ENCODE results near the gene ZNF268.

The ZNF268 gene

DNA sequence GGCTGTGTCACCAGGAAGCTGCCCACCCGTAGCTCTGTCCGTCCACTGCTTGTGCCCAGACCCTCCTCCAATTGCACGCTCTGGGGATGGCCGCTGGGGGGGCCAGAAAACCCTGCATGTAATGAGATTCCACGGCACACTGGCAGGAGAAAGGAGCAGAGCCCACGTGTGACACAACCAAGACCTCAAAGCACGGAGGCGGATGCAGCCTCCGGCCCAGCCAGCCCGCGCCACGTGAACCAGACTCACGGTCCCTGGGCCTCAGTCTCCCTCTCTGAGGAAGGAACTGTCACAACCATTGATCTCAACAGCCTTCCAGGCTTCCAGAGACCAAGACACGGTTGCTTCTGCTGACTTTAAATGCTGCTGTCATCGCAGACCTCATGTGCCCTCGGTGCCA, 39.9 kb downstream of the ZNF268 start:
- H3K36me3 Mint-ChIP-seq (ENCODE audit: low read depth), result peaks cover 8% of the 10 kb centered on the region
- no peaks in the 10 kb centered on the region for H3K27me3 Mint-ChIP-seq (ENCODE audit: low read depth, poor library complexity)
- no peak overlapping the region for H3K4me3 Mint-ChIP-seq
- no peak for DNase-seq
- no peak overlapping the region for H3K27ac Mint-ChIP-seq
- peaks cover 91% of the 10 kb centered on the region for H3K9me3 Mint-ChIP-seq
- H3K4me1 Mint-ChIP-seq, result no peaks in the 10 kb centered on the region
- no peak for TF ChIP-seq CTCF (IDR thresholded peaks at IDR 0.05)

DNA sequence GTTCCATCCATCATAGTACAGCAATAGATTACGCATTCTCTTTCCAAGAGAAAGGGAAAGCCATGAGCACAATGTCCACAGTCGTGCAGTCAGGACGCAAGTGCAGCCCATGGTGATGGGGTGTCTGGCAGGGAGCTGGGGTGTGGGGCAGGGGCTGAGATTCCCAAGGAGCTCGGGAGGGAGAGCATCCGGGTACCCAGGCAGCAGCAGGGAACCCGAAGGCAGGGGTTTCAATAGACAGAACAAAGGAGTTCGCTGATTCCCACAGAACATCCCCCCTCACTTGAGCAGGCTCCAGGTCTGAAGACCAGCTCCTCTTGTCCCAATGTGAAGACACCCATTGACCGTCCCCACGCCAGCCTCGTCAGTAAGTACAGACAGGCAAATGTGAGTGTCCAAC, 40.9 kb downstream of the ZNF268 start:
- TF ChIP-seq CTCF (IDR thresholded peaks at IDR 0.05), result no peak
- Mint-ChIP-seq H3K4me3 (no peak overlapping the region), H3K36me3 (ENCODE audit: low read depth) (peaks cover 8% of the 10 kb centered on the region), H3K4me1 (no peaks in the 10 kb centered on the region), H3K9me3 (peaks cover 94% of the 10 kb centered on the region), H3K27ac (no peak overlapping the region), H3K27me3 (ENCODE audit: low read depth, poor library complexity) (no peaks in the 10 kb centered on the region)
- no peak for DNase-seq

GRCh38 chr12:133225527-133225926, 44.2 kb downstream of the ZNF268 start:
- H3K27ac Mint-ChIP-seq, result no peak overlapping the region
- peaks cover 2% of the 10 kb centered on the region for H3K27me3 Mint-ChIP-seq (ENCODE audit: low read depth, poor library complexity)
- H3K4me3 Mint-ChIP-seq, result no peak overlapping the region
- TF ChIP-seq CTCF (IDR thresholded peaks at IDR 0.05), result no peak
- H3K9me3 Mint-ChIP-seq, result peaks cover 92% of the 10 kb centered on the region
- no peaks in the 10 kb centered on the region for H3K36me3 Mint-ChIP-seq (ENCODE audit: low read depth)
- no peak for DNase-seq
- no peaks in the 10 kb centered on the region for H3K4me1 Mint-ChIP-seq

- Mint-ChIP-seq H3K9me3 (peaks cover 93% of the 10 kb centered on the region), H3K4me3 (no peak overlapping the region), H3K27ac (no peak overlapping the region)
Observed at GRCh38 chr12:133226690-133227089, 45.4 kb downstream of the ZNF268 start.

GRCh38 chr12:133227281-133227852, 46.1 kb downstream of the ZNF268 start:
- Mint-ChIP-seq H3K27ac (no peak overlapping the region), H3K4me1 (no peaks in the 10 kb centered on the region), H3K4me3 (no peak overlapping the region), H3K27me3 (ENCODE audit: low read depth, poor library complexity) (peaks cover 2% of the 10 kb centered on the region), H3K36me3 (ENCODE audit: low read depth) (no peaks in the 10 kb centered on the region), H3K9me3 (peaks cover 93% of the 10 kb centered on the region)
- no peak for DNase-seq
- TF ChIP-seq CTCF (IDR thresholded peaks at IDR 0.05), result no peak

More at GRCh38 chr12:133226690-133227089, 45.4 kb downstream of the ZNF268 start:
- Mint-ChIP-seq H3K4me1 (no peaks in the 10 kb centered on the region), H3K27me3 (ENCODE audit: low read depth, poor library complexity) (peaks cover 2% of the 10 kb centered on the region), H3K36me3 (ENCODE audit: low read depth) (no peaks in the 10 kb centered on the region)
- no peak for TF ChIP-seq CTCF (IDR thresholded peaks at IDR 0.05)
- DNase-seq, result no peak

DNA sequence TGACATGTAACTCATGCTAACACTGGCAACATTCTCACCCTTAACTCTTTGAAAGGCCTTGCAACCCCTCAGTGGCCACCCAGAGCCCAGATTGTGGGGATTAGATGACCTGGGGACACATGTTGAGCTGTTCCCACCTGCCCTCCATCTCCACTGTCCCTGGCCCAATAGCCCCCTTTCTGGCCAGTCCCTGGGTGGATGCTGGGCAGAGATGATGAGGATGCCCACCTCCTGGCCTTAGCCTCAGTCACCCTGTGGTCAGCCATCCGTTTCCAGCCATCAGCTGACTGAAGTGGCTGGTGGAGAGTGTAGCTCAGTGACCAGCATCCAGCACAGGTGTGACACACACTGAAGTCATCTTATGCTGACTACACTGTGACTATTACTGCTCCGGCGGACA, 49.7 kb downstream of the ZNF268 start:
- Mint-ChIP-seq H3K4me3 (no peak overlapping the region), H3K4me1 (no peaks in the 10 kb centered on the region), H3K27ac (no peak overlapping the region), H3K36me3 (ENCODE audit: low read depth) (no peaks in the 10 kb centered on the region), H3K27me3 (ENCODE audit: low read depth, poor library complexity) (peaks cover 2% of the 10 kb centered on the region), H3K9me3 (peaks cover 83% of the 10 kb centered on the region)
- TF ChIP-seq CTCF (IDR thresholded peaks at IDR 0.05), result no peak
- no peak for DNase-seq
